HepG2 (cell line): ENCODE data around the gene ALKBH5. TPM values are rescaled to one million over a fixed set of nuclear protein-coding genes. Genes with fewer than 3 reads are reported as not detected.

Experiments
- ADNP ChIP-seq: sonication (generic); formaldehyde crosslinking; IDR thresholded peaks from 2 replicates; pipeline ENCODE4 v1.4.0; 2020; ENCODE audit warnings: missing genetic modification reagents
- BHLHE40 ChIP-seq: IDR thresholded peaks from 2 replicates; pipeline ENCODE4 v1.6.1; 2011; ENCODE audit warnings: low read length, improper control_type of control experiment
- CCAR2 ChIP-seq: fragments of 200-400 bp; formaldehyde crosslinking; optimal IDR thresholded peaks from 2 replicates; pipeline ENCODE3; 2018; ENCODE audit warnings: low read depth, mild to moderate bottlenecking, low read length, moderate library complexity
- HNRNPUL1 ChIP-seq: fragments of 200-400 bp; formaldehyde crosslinking; IDR thresholded peaks from 2 replicates; pipeline ENCODE4 v1.6.1; 2017; ENCODE audit warnings: low read depth, mild to moderate bottlenecking, low read length, moderate library complexity
- IRX3 ChIP-seq: sonication (generic); formaldehyde crosslinking; IDR thresholded peaks from 2 replicates; pipeline ENCODE4 v1.8.1; 2023; ENCODE audit warnings: mild to moderate bottlenecking, low read depth, missing genetic modification reagents, borderline replicate concordance
- KDM5B ChIP-seq: sonication (generic); formaldehyde crosslinking; IDR thresholded peaks from 2 replicates; pipeline ENCODE4 v1.4.0; 2020; ENCODE audit warnings: missing genetic modification reagents, mild to moderate bottlenecking, borderline replicate concordance
- MYC ChIP-seq: sonication (generic); formaldehyde crosslinking; IDR thresholded peaks from 2 replicates; pipeline ENCODE4 v1.9.0; 2021; ENCODE audit warnings: missing genetic modification reagents, borderline replicate concordance
- NAIF1 ChIP-seq: sonication (generic); formaldehyde crosslinking; IDR thresholded peaks from 2 replicates; pipeline ENCODE4 v1.5.0; 2020; ENCODE audit warnings: mild to moderate bottlenecking, missing genetic modification reagents, borderline replicate concordance
- POGZ ChIP-seq: sonication (generic); formaldehyde crosslinking; IDR thresholded peaks from 2 replicates; pipeline ENCODE4 v1.4.0; 2020; ENCODE audit warnings: mild to moderate bottlenecking, missing genetic modification reagents
- PRMT3 ChIP-seq: sonication (generic); formaldehyde crosslinking; IDR thresholded peaks from 2 replicates; pipeline ENCODE4 v1.8.1; 2022; ENCODE audit warnings: low read depth, mild to moderate bottlenecking, moderate library complexity, missing genetic modification reagents, borderline replicate concordance
- SCMH1 ChIP-seq: sonication (generic); formaldehyde crosslinking; IDR thresholded peaks from 2 replicates; pipeline ENCODE4 v1.9.0; 2021; ENCODE audit warnings: missing genetic modification reagents, mild to moderate bottlenecking, borderline replicate concordance
- SP2 ChIP-seq: sonication (generic); formaldehyde crosslinking; IDR thresholded peaks from 2 replicates; pipeline ENCODE4 v1.5.1; 2020; ENCODE audit warnings: mild to moderate bottlenecking, missing genetic modification reagents
- WIZ ChIP-seq: sonication (generic); formaldehyde crosslinking; IDR thresholded peaks from 2 replicates; pipeline ENCODE4 v1.5.1; 2020; ENCODE audit warnings: mild to moderate bottlenecking, missing genetic modification reagents
- YEATS4 ChIP-seq: sonication (generic); formaldehyde crosslinking; IDR thresholded peaks from 2 replicates; pipeline ENCODE4 v1.4.0; 2020; ENCODE audit warnings: missing genetic modification reagents, borderline replicate concordance
- ZNF496 ChIP-seq: sonication (generic); formaldehyde crosslinking; IDR thresholded peaks from 2 replicates; pipeline ENCODE4 v1.8.1; 2023; ENCODE audit warnings: mild to moderate bottlenecking, moderate library complexity, missing genetic modification reagents; ENCODE audit not compliant: insufficient replicate concordance
- ZNF577 ChIP-seq: sonication (generic); formaldehyde crosslinking; IDR thresholded peaks from 2 replicates; pipeline ENCODE4 v1.4.0; 2020; ENCODE audit warnings: mild to moderate bottlenecking, low read depth, missing genetic modification reagents, borderline replicate concordance
- ZNF773 ChIP-seq: sonication (generic); formaldehyde crosslinking; IDR thresholded peaks from 2 replicates; pipeline ENCODE4 v1.4.0; 2020; ENCODE audit warnings: missing genetic modification reagents, borderline replicate concordance
- ZNF790 ChIP-seq: sonication (generic); formaldehyde crosslinking; IDR thresholded peaks from 2 replicates; pipeline ENCODE4 v1.8.0; 2022; ENCODE audit warnings: missing genetic modification reagents, mild to moderate bottlenecking, borderline replicate concordance
- ZNF883 ChIP-seq: sonication (generic); formaldehyde crosslinking; IDR thresholded peaks from 2 replicates; pipeline ENCODE4 v1.5.1; 2020; ENCODE audit warnings: mild to moderate bottlenecking, missing genetic modification reagents; ENCODE audit errors: not compliant biosample characterization
- ZSCAN25 ChIP-seq: sonication (generic); formaldehyde crosslinking; IDR thresholded peaks from 2 replicates; pipeline ENCODE4 v1.8.0; 2022; ENCODE audit warnings: mild to moderate bottlenecking, missing genetic modification reagents
- polyA plus RNA-seq, 8 experiments: library from polyadenylated mRNA; depleted of rRNA in 3 of 8; stranded (reverse) in 7 of 8; unstranded in 1 of 8; fragments of >200 nt; fragmentation: Illumina TruSeq in 4 of 8; extraction: Trizol in 4 of 8; gene quantifications; 2 replicates each; pipeline versions ENCODE4 v1.2.1 to v1.2.3, GENCODE V29; 2011 to 2016; ENCODE audit warnings: low read depth in 4 of 8, missing spikeins in 1 of 8, mixed read lengths in 1 of 8; ENCODE audit not compliant: insufficient read depth in 1 of 8
- total RNA-seq, 5 experiments: library from RNA; depleted of rRNA; stranded (reverse); fragments of >200 nt; fragmentation: Illumina TruSeq; extraction: Trizol; gene quantifications; 2 replicates each; pipeline ENCODE4 v1.2.3, GENCODE V29; 2016; ENCODE audit warnings: low read depth in 1 of 5
- TF ChIP-seq, protein P1 (sequence below): conservative IDR thresholded peaks from 2 replicates; pipeline ENCODE4 v1.6.1; 2018; ENCODE audit warnings: missing genetic modification reagents
- TF ChIP-seq, protein P2 (sequence below): sonication (generic); formaldehyde crosslinking; IDR thresholded peaks from 2 replicates; pipeline ENCODE4 v1.4.0; 2020; ENCODE audit warnings: missing genetic modification reagents, borderline replicate concordance
- TF ChIP-seq, protein P3 (sequence below): IDR thresholded peaks from 2 replicates; pipeline ENCODE4 v1.6.1; 2012; ENCODE audit warnings: inconsistent platforms

Gene ALKBH5
- total and polyA plus RNA-seq, 2 of the 13 experiments (the other 11 are each of a cell fraction or from before 2014, with no cell fraction given) = 68.9 to 76.9 TPM

DNA sequence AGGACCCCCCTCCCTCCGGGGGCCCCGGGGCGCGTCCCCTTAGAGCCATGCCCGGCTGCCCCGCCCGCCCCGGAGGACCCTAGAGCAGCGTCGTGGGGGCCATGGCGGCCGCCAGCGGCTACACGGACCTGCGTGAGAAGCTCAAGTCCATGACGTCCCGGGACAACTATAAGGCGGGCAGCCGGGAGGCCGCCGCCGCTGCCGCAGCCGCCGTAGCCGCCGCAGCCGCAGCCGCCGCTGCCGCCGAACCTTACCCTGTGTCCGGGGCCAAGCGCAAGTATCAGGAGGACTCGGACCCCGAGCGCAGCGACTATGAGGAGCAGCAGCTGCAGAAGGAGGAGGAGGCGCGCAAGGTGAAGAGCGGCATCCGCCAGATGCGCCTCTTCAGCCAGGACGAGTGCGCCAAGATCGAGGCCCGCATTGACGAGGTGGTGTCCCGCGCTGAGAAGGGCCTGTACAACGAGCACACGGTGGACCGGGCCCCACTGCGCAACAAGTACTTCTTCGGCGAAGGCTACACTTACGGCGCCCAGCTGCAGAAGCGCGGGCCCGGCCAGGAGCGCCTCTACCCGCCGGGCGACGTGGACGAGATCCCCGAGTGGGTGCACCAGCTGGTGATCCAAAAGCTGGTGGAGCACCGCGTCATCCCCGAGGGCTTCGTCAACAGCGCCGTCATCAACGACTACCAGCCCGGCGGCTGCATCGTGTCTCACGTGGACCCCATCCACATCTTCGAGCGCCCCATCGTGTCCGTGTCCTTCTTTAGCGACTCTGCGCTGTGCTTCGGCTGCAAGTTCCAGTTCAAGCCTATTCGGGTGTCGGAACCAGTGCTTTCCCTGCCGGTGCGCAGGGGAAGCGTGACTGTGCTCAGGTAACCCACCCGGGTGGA is 759 bp downstream of the ALKBH5 start (continued):
- 0 out of 2 replicates have a peak, but pooled peaks have one; percentile 71 for TF ChIP-seq PRMT3
- TF ChIP-seq ZNF577 = no peak
- no peak for TF ChIP-seq SP2
- TF ChIP-seq KDM5B (CRISPR knock-in tag) = no peak; the same call in 1 of the 2 replicates
- peak; percentile 61; the same call in 1 of the 2 replicates for TF ChIP-seq MYC (CRISPR knock-in tag)
- TF ChIP-seq ZNF773 (CRISPR knock-in tag) = no peak; the same call in 1 of the 2 replicates
- TF ChIP-seq SCMH1 (CRISPR knock-in tag) = no peak
- TF ChIP-seq ZSCAN25 (CRISPR knock-in tag) = no peak
- TF ChIP-seq ZNF496 (CRISPR knock-in tag) = no peak
- TF ChIP-seq, protein P1, sequence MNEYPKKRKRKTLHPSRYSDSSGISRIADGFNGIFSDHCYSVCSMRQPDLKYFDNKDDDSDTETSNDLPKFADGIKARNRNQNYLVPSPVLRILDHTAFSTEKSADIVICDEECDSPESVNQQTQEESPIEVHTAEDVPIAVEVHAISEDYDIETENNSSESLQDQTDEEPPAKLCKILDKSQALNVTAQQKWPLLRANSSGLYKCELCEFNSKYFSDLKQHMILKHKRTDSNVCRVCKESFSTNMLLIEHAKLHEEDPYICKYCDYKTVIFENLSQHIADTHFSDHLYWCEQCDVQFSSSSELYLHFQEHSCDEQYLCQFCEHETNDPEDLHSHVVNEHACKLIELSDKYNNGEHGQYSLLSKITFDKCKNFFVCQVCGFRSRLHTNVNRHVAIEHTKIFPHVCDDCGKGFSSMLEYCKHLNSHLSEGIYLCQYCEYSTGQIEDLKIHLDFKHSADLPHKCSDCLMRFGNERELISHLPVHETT (CRISPR knock-in tag) = no peak
- no peak for TF ChIP-seq BHLHE40
- no peak for TF ChIP-seq CCAR2
- no peak for TF ChIP-seq POGZ (CRISPR knock-in tag)
- TF ChIP-seq, protein P2, sequence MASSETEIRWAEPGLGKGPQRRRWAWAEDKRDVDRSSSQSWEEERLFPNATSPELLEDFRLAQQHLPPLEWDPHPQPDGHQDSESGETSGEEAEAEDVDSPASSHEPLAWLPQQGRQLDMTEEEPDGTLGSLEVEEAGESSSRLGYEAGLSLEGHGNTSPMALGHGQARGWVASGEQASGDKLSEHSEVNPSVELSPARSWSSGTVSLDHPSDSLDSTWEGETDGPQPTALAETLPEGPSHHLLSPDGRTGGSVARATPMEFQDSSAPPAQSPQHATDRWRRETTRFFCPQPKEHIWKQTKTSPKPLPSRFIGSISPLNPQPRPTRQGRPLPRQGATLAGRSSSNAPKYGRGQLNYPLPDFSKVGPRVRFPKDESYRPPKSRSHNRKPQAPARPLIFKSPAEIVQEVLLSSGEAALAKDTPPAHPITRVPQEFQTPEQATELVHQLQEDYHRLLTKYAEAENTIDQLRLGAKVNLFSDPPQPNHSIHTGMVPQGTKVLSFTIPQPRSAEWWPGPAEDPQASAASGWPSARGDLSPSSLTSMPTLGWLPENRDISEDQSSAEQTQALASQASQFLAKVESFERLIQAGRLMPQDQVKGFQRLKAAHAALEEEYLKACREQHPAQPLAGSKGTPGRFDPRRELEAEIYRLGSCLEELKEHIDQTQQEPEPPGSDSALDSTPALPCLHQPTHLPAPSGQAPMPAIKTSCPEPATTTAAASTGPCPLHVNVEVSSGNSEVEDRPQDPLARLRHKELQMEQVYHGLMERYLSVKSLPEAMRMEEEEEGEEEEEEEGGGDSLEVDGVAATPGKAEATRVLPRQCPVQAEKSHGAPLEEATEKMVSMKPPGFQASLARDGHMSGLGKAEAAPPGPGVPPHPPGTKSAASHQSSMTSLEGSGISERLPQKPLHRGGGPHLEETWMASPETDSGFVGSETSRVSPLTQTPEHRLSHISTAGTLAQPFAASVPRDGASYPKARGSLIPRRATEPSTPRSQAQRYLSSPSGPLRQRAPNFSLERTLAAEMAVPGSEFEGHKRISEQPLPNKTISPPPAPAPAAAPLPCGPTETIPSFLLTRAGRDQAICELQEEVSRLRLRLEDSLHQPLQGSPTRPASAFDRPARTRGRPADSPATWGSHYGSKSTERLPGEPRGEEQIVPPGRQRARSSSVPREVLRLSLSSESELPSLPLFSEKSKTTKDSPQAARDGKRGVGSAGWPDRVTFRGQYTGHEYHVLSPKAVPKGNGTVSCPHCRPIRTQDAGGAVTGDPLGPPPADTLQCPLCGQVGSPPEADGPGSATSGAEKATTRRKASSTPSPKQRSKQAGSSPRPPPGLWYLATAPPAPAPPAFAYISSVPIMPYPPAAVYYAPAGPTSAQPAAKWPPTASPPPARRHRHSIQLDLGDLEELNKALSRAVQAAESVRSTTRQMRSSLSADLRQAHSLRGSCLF (CRISPR knock-in tag) = no peak
- TF ChIP-seq WIZ = no peak
- no peak for TF ChIP-seq HNRNPUL1
- TF ChIP-seq ZNF790 (CRISPR knock-in tag) = no peak; the same call in 1 of the 2 replicates
- no peak for TF ChIP-seq ADNP (CRISPR knock-in tag)
- 0 out of 2 replicates have a peak, but pooled peaks have one; percentile 16 for TF ChIP-seq IRX3 (CRISPR knock-in tag)
- no peak for TF ChIP-seq NAIF1
- no peak for TF ChIP-seq YEATS4 (CRISPR knock-in tag)
- TF ChIP-seq, protein P3, sequence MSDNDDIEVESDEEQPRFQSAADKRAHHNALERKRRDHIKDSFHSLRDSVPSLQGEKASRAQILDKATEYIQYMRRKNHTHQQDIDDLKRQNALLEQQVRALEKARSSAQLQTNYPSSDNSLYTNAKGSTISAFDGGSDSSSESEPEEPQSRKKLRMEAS = no peak; the same call in 1 of the 2 replicates
- no peak for TF ChIP-seq ZNF883
